ENCODE measurements around the gene FXYD6. TPM values are rescaled to one million over a fixed set of nuclear protein-coding genes. Genes with fewer than 3 reads are reported as not detected.
A peak's percentile ranks its signal among the peaks of the same experiment; 100 is the strongest.

Gene FXYD6
- total and polyA plus RNA-seq, 5 experiments from 2014 or later: not detected

GRCh38 chr11:117900121-117900648 is 23.7 kb upstream of the FXYD6 start:
- ATAC-seq (peak in 1 of 2 donors; percentile 37), DNase-seq (no peak)
- H3K27ac Mint-ChIP-seq: no peak overlapping the region
- H3K4me1 Mint-ChIP-seq: peaks cover 0 to 15% (median 4%) of the 10 kb centered on the region in 4 donors
- no peaks in the 10 kb centered on the region for H3K9me3 Mint-ChIP-seq
- peaks cover 0 to 2% (median 0%) of the 10 kb centered on the region in 3 donors for H3K36me3 Mint-ChIP-seq
- H3K4me3 Mint-ChIP-seq: no peak overlapping the region
- peaks cover 0 to 16% (median 6%) of the 10 kb centered on the region in 5 donors for H3K27me3 Mint-ChIP-seq
- POLR2A ChIA-PET: no interaction called here

- ATAC-seq: no peak
- POLR2A ChIA-PET: no interaction called here
- Mint-ChIP-seq H3K4me3 (no peak overlapping the region), H3K27ac (no peak overlapping the region), H3K9me3 (peaks cover 0 to 5% (median 0%) of the 10 kb centered on the region in 9 donors), H3K36me3 (peaks cover 0 to 4% (median 0%) of the 10 kb centered on the region in 3 donors), H3K27me3 (peaks cover 0 to 17% (median 14%) of the 10 kb centered on the region in 5 donors), H3K4me1 (peaks cover 0 to 15% (median 4%) of the 10 kb centered on the region in 4 donors)
- no peak for DNase-seq
These were observed 21.6 kb upstream of the FXYD6 start for GRCh38 chr11:117898059-117898458.

- no peak for ATAC-seq
- no peak overlapping the region for H3K27ac Mint-ChIP-seq
- no peak for DNase-seq
- peaks cover 0 to 29% (median 5%) of the 10 kb centered on the region in 9 donors for H3K9me3 Mint-ChIP-seq
- H3K36me3 Mint-ChIP-seq: peaks cover 2 to 7% (median 3%) of the 10 kb centered on the region in 3 donors
- POLR2A ChIA-PET: no interaction called here
- no peak overlapping the region for H3K4me3 Mint-ChIP-seq
- peaks cover 0 to 28% (median 14%) of the 10 kb centered on the region in 5 donors for H3K27me3 Mint-ChIP-seq
- H3K4me1 Mint-ChIP-seq: no peaks in the 10 kb centered on the region
These were observed 16.2 kb upstream of the FXYD6 start for GRCh38 chr11:117892651-117893050.

GRCh38 chr11:117891362-117891761 is 14.9 kb upstream of the FXYD6 start:
- peaks cover 0 to 24% (median 6%) of the 10 kb centered on the region in 5 donors for H3K27me3 Mint-ChIP-seq
- H3K4me1 Mint-ChIP-seq: no peaks in the 10 kb centered on the region
- H3K27ac Mint-ChIP-seq: no peak overlapping the region
- DNase-seq (no peak), ATAC-seq (no peak)
- H3K36me3 Mint-ChIP-seq: peaks cover 2 to 7% (median 3%) of the 10 kb centered on the region in 3 donors
- POLR2A ChIA-PET: no interaction called here
- peaks cover 0 to 29% (median 5%) of the 10 kb centered on the region in 9 donors for H3K9me3 Mint-ChIP-seq
- no peak overlapping the region for H3K4me3 Mint-ChIP-seq

GRCh38 chr11:117888139-117888566 is 11.7 kb upstream of the FXYD6 start:
- Mint-ChIP-seq H3K4me1 (no peaks in the 10 kb centered on the region), H3K4me3 (no peak overlapping the region), H3K27ac (peak overlapping the region in 1 of 10 donors; percentile 60), H3K27me3 (peaks cover 0 to 16% (median 0%) of the 10 kb centered on the region in 5 donors), H3K36me3 (peaks cover 0 to 7% (median 3%) of the 10 kb centered on the region in 3 donors), H3K9me3 (peaks cover 0 to 25% (median 5%) of the 10 kb centered on the region in 9 donors)
- POLR2A ChIA-PET: no interaction called here
- DNase-seq (peak in 1 of 10 donors; percentile 6), ATAC-seq (no peak)

GRCh38 chr11:117887431-117888138 is 11.1 kb upstream of the FXYD6 start:
- no peaks in the 10 kb centered on the region for H3K4me1 Mint-ChIP-seq
- POLR2A ChIA-PET: no interaction called here
- ATAC-seq: no peak

GRCh38 chr11:117885777-117886176 is 9.3 kb upstream of the FXYD6 start:
- Mint-ChIP-seq H3K27me3 (peaks cover 1 to 9% (median 6%) of the 10 kb centered on the region in 5 donors), H3K4me1 (no peaks in the 10 kb centered on the region), H3K4me3 (no peak overlapping the region), H3K36me3 (peaks cover 0 to 2% (median 0%) of the 10 kb centered on the region in 3 donors), H3K9me3 (peaks cover 0 to 13% (median 2%) of the 10 kb centered on the region in 9 donors), H3K27ac (peak overlapping the region in 1 of 10 donors; percentile 42)
- POLR2A ChIA-PET: no interaction called here
- no peak for ATAC-seq
- DNase-seq: peak in 1 of 10 donors; percentile 7

More at GRCh38 chr11:117887431-117888138, 11.1 kb upstream of the FXYD6 start:
- Mint-ChIP-seq H3K27me3 (peaks cover 0 to 14% (median 0%) of the 10 kb centered on the region in 5 donors), H3K4me3 (no peak overlapping the region), H3K9me3 (peaks cover 0 to 20% (median 5%) of the 10 kb centered on the region in 9 donors), H3K36me3 (peaks cover 0 to 7% (median 3%) of the 10 kb centered on the region in 3 donors), H3K27ac (no peak overlapping the region)
- DNase-seq: no peak

- Mint-ChIP-seq H3K27me3 (peaks cover 1 to 17% (median 13%) of the 10 kb centered on the region in 5 donors), H3K36me3 (no peaks in the 10 kb centered on the region), H3K9me3 (peaks cover 0 to 5% (median under 1%) of the 10 kb centered on the region in 9 donors), H3K27ac (no peak overlapping the region), H3K4me3 (no peak overlapping the region), H3K4me1 (no peaks in the 10 kb centered on the region)
- no peak for ATAC-seq
- POLR2A ChIA-PET: no interaction called here
- no peak for DNase-seq
These were observed 8.5 kb upstream of the FXYD6 start for GRCh38 chr11:117884994-117885393.

- Mint-ChIP-seq H3K27ac (no peak overlapping the region), H3K36me3 (no peaks in the 10 kb centered on the region), H3K4me1 (no peaks in the 10 kb centered on the region), H3K27me3 (peaks cover 10 to 30% (median 26%) of the 10 kb centered on the region in 5 donors), H3K4me3 (no peak overlapping the region), H3K9me3 (peaks cover 0 to 2% (median 0%) of the 10 kb centered on the region in 9 donors)
- ATAC-seq (no peak), DNase-seq (no peak)
- POLR2A ChIA-PET: no interaction called here
These were observed 6.6 kb upstream of the FXYD6 start for GRCh38 chr11:117883063-117883462.

GRCh38 chr11:117882311-117882905 is 6.0 kb upstream of the FXYD6 start:
- peak overlapping the region in 1 of 10 donors; percentile 85 for H3K27ac Mint-ChIP-seq
- POLR2A ChIA-PET: no interaction called here
- ATAC-seq: no peak

GRCh38 chr11:117881217-117881616 is 4.8 kb upstream of the FXYD6 start:
- Mint-ChIP-seq H3K27me3 (peaks cover 20 to 49% (median 36%) of the 10 kb centered on the region in 5 donors), H3K9me3 (peaks cover 0 to 2% (median 0%) of the 10 kb centered on the region in 9 donors), H3K4me3 (no peak overlapping the region), H3K27ac (peak overlapping the region in 1 of 10 donors; percentile 48), H3K36me3 (no peaks in the 10 kb centered on the region), H3K4me1 (peaks cover 5 to 11% (median 8%) of the 10 kb centered on the region in 4 donors)
- POLR2A ChIA-PET: no interaction called here
- peak in 1 of 10 donors; percentile 13 for DNase-seq
- no peak for ATAC-seq

More at GRCh38 chr11:117882311-117882905, 6.0 kb upstream of the FXYD6 start:
- Mint-ChIP-seq H3K9me3 (peaks cover 0 to 2% (median 0%) of the 10 kb centered on the region in 9 donors), H3K36me3 (no peaks in the 10 kb centered on the region), H3K27me3 (peaks cover 12 to 37% (median 30%) of the 10 kb centered on the region in 5 donors), H3K4me3 (no peak overlapping the region), H3K4me1 (peaks cover 0 to under 1% (median 0%) of the 10 kb centered on the region in 4 donors)
- peak in 1 of 10 donors; percentile 11 for DNase-seq

GRCh38 chr11:117879516-117880480 is 3.3 kb upstream of the FXYD6 start:
- Mint-ChIP-seq H3K36me3 (peaks cover 0 to 2% (median 0%) of the 10 kb centered on the region in 3 donors), H3K27me3 (peaks cover 33 to 63% (median 46%) of the 10 kb centered on the region in 5 donors), H3K4me3 (no peak overlapping the region), H3K4me1 (peaks cover 16 to 26% (median 21%) of the 10 kb centered on the region in 4 donors), H3K9me3 (peaks cover 0 to 1% (median 0%) of the 10 kb centered on the region in 9 donors), H3K27ac (no peak overlapping the region)
- POLR2A ChIA-PET: interaction anchor here (0.9 kb wide), 1 partner anchor 73 kb away, joined by 4 read pairs; no protein-coding TSS in a partner anchor
- ATAC-seq (no peak), DNase-seq (peak in 1 of 10 donors; percentile 10)
